Measurements from ENCODE around the gene C4orf50.

- TF ChIP-seq CTCF (IDR thresholded peaks at IDR 0.05; ENCODE audit: low read length), result no peak
- TF ChIP-seq EZH2 (IDR thresholded peaks at IDR 0.05; ENCODE audit: borderline replicate concordance, low read length), result no peak
These were observed 133.4 kb downstream of the C4orf50 start for GRCh38 chr4:5884796-5885195.

All from OCI-LY1 (cell line).